ENCODE results near the gene ZNF841. TPM values are rescaled to one million over a fixed set of nuclear protein-coding genes. Genes with fewer than 3 reads are reported as not detected.

The ZNF841 gene
- total and polyA plus RNA-seq, 2 of the 13 experiments (the other 11 are each of a cell fraction or from before 2014, with no cell fraction given), result 6.2 to 14.2 TPM

GRCh38 chr19:52139252-52140031 lies 43.9 kb upstream of the ZNF841 start, which contains the start of gene ZNF616 (continued):
- TF ChIP-seq ZNF207 (IDR thresholded peaks at IDR 0.05; ENCODE audit: borderline replicate concordance) (no peak), NFYC (CRISPR knock-in tag; IDR thresholded peaks at IDR 0.05) (no peak), TBX2 (CRISPR knock-in tag; IDR thresholded peaks at IDR 0.05; ENCODE audit: borderline replicate concordance) (peak; percentile 47; the same call in 1 of the 2 replicates), RAD21 (CRISPR knock-in tag; IDR thresholded peaks at IDR 0.05) (peak; percentile 87), ZBTB46 (CRISPR knock-in tag; IDR thresholded peaks at IDR 0.05; ENCODE audit: borderline replicate concordance) (no peak; the same call in 1 of the 2 replicates), ELF1 (CRISPR knock-in tag; IDR thresholded peaks at IDR 0.05) (peak; percentile 87), POGZ (CRISPR knock-in tag; IDR thresholded peaks at IDR 0.05) (0 out of 2 replicates have a peak, but pooled peaks have one; percentile 45), FOXM1 (CRISPR knock-in tag; IDR thresholded peaks at IDR 0.05) (no peak), ZNF337 (CRISPR knock-in tag; IDR thresholded peaks at IDR 0.05; ENCODE audit: borderline replicate concordance, low read depth) (no peak), ZMYM2 (CRISPR knock-in tag; IDR thresholded peaks at IDR 0.05) (no peak; the same call in 1 of the 2 replicates), RXRB (CRISPR knock-in tag; IDR thresholded peaks at IDR 0.05; ENCODE audit: borderline replicate concordance) (peak; percentile 52; the same call in 1 of the 2 replicates), FOXK2 (IDR thresholded peaks at IDR 0.05) (no peak), KDM1A (CRISPR knock-in tag; IDR thresholded peaks at IDR 0.05) (no peak), ZNF7 (CRISPR knock-in tag; IDR thresholded peaks at IDR 0.05) (no peak), ZBTB1 (CRISPR knock-in tag; IDR thresholded peaks at IDR 0.05; ENCODE audit: borderline replicate concordance) (no peak), BORCS8-MEF2B (CRISPR knock-in tag; IDR thresholded peaks at IDR 0.05) (0 out of 2 replicates have a peak, but pooled peaks have one; percentile 33), ZC3H13 (CRISPR knock-in tag; IDR thresholded peaks at IDR 0.05) (no peak), CEBPB (IDR thresholded peaks at IDR 0.05; ENCODE audit: borderline replicate concordance, low read depth, low read length) (peak; percentile 59; the same call in 1 of the 2 replicates), FOXJ3 (CRISPR knock-in tag; IDR thresholded peaks at IDR 0.05; ENCODE audit: borderline replicate concordance) (no peak), NFIC (IDR thresholded peaks at IDR 0.05; ENCODE audit: low read length) (no peak)
- TF ChIP-seq, protein P1, sequence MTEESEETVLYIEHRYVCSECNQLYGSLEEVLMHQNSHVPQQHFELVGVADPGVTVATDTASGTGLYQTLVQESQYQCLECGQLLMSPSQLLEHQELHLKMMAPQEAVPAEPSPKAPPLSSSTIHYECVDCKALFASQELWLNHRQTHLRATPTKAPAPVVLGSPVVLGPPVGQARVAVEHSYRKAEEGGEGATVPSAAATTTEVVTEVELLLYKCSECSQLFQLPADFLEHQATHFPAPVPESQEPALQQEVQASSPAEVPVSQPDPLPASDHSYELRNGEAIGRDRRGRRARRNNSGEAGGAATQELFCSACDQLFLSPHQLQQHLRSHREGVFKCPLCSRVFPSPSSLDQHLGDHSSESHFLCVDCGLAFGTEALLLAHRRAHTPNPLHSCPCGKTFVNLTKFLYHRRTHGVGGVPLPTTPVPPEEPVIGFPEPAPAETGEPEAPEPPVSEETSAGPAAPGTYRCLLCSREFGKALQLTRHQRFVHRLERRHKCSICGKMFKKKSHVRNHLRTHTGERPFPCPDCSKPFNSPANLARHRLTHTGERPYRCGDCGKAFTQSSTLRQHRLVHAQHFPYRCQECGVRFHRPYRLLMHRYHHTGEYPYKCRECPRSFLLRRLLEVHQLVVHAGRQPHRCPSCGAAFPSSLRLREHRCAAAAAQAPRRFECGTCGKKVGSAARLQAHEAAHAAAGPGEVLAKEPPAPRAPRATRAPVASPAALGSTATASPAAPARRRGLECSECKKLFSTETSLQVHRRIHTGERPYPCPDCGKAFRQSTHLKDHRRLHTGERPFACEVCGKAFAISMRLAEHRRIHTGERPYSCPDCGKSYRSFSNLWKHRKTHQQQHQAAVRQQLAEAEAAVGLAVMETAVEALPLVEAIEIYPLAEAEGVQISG (CRISPR knock-in tag; IDR thresholded peaks at IDR 0.05), result no peak; the same call in 1 of the 2 replicates
- TF ChIP-seq, protein P2, sequence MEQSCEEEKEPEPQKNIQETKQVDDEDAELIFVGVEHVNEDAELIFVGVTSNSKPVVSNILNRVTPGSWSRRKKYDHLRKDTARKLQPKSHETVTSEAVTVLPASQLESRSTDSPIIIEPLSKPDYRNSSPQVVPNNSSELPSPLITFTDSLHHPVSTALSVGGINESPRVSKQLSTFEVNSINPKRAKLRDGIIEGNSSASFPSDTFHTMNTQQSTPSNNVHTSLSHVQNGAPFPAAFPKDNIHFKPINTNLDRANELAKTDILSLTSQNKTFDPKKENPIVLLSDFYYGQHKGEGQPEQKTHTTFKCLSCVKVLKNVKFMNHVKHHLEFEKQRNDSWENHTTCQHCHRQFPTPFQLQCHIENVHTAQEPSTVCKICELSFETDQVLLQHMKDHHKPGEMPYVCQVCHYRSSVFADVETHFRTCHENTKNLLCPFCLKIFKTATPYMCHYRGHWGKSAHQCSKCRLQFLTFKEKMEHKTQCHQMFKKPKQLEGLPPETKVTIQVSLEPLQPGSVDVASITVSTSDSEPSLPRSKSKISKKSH (CRISPR knock-in tag; IDR thresholded peaks at IDR 0.05; ENCODE audit: borderline replicate concordance), result no peak

Measured in HepG2 (cell line).